ENCODE data around the gene SP9.

Gene SP9

DNA sequence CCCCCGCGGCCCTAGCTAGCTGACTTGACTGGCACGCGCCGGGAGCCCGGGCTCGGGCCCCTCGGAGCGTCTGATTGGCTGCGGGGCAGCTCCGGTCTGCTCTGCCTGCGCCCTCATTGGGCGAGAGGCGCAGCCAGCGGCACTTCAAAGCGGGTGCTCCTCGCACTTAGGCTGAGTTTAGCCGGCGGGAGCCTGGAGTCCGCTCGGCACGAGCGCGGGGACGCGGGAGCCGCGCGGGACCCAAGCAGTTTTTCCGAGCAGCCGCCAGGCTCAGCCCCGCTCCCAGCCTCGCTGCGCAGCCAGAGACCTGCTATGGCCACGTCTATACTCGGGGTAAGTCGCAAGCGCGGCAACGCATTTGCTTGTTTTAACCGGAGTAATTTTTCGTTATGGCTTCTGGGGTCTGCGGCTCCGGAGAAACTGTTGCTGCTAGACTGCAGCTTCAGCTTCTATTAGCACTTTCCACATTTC is at the start of gene SP9:
TSS of gene SP9 (plus strand) at position 174 of the 471 bp plus-strand sequence. CDS start at position 313, 139 bp downstream.
- H3K79me2 ChIP-seq (ENCODE audit: insufficient read depth, low read length) = no peaks in the 10 kb centered on the region
- H3K36me3 ChIP-seq (ENCODE audit: insufficient read depth, low read length) = no peaks in the 10 kb centered on the region
- H3K27me3 ChIP-seq (ENCODE audit: insufficient read depth, low read length) = 0 out of 2 replicates have a peak, but pooled peaks cover 8% of the 10 kb centered on the region
- peak within 1 kb of the TSS; percentile 55 for H3K4me3 ChIP-seq (ENCODE audit: low read depth, low read length, poor library complexity, severe bottlenecking)
- H3K9me3 ChIP-seq (ENCODE audit: low read length) = no peaks in the 10 kb centered on the region
- peak within 1 kb of the TSS; percentile 69 for H3K4me2 ChIP-seq (ENCODE audit: low read length)
- no peak for TF ChIP-seq EZH2 (IDR thresholded peaks at IDR 0.05; ENCODE audit: borderline replicate concordance, low read length)
- TF ChIP-seq CTCF (IDR thresholded peaks at IDR 0.05; ENCODE audit: low read length) = no peak
- H3K9me2 ChIP-seq (ENCODE audit: low read depth, low read length) = no peaks in the 10 kb centered on the region
- H3K27ac ChIP-seq (ENCODE audit: low read depth, low read length, poor library complexity, severe bottlenecking) = no peak within 1 kb of the TSS
- H3F3A ChIP-seq (ENCODE audit: insufficient read depth, low read length) = 0 out of 2 replicates have a peak, but pooled peaks cover 3% of the 10 kb centered on the region
- H4K20me1 ChIP-seq (ENCODE audit: insufficient read depth, low read length) = no peaks in the 10 kb centered on the region
- no peak within 1 kb of the TSS for H2AFZ ChIP-seq (ENCODE audit: low read length)
- peaks cover 44% of the 10 kb centered on the region for H3K4me1 ChIP-seq (ENCODE audit: insufficient read depth, low read length, severe bottlenecking)
- no peak within 1 kb of the TSS for H3K9ac ChIP-seq (ENCODE audit: low read length)

DNA sequence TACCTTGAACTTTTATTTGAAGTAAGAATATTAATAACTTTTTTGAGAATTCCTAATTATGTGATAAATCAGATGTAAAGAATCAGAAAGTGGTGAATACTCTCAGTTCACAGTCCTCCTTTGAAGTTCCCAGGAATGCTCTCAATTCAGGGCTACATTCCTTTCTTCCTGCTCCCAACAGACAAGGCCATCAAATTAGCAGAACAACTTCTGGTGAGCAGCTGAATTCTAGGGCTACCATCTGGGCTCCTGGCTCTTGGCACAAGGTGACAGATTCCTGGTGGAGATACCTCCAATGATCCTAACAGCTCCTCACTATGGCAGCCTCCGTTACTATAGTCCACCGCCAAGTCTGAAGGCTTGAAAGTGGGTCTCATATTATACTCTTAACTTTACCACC is 48.6 kb upstream of the SP9 start:
- TF ChIP-seq EZH2 (IDR thresholded peaks at IDR 0.05; ENCODE audit: borderline replicate concordance, low read length) (no peak), CTCF (IDR thresholded peaks at IDR 0.05; ENCODE audit: low read length) (no peak)
- Histone ChIP-seq H3K9me3 (ENCODE audit: low read length) (no peaks in the 10 kb centered on the region), H3K27ac (ENCODE audit: low read depth, low read length, poor library complexity, severe bottlenecking) (no peak overlapping the region), H2AFZ (ENCODE audit: low read length) (no peak overlapping the region), H3K4me2 (ENCODE audit: low read length) (no peak overlapping the region), H3K9me2 (ENCODE audit: low read depth, low read length) (no peaks in the 10 kb centered on the region), H3K4me3 (ENCODE audit: low read depth, low read length, poor library complexity, severe bottlenecking) (no peak overlapping the region), H3K4me1 (ENCODE audit: insufficient read depth, low read length, severe bottlenecking) (no peaks in the 10 kb centered on the region), H3F3A (ENCODE audit: insufficient read depth, low read length) (no peaks in the 10 kb centered on the region), H4K20me1 (ENCODE audit: insufficient read depth, low read length) (no peaks in the 10 kb centered on the region), H3K79me2 (ENCODE audit: insufficient read depth, low read length) (no peaks in the 10 kb centered on the region), H3K27me3 (ENCODE audit: insufficient read depth, low read length) (no peaks in the 10 kb centered on the region), H3K36me3 (ENCODE audit: insufficient read depth, low read length) (no peaks in the 10 kb centered on the region), H3K9ac (ENCODE audit: low read length) (no peak overlapping the region)

DNA sequence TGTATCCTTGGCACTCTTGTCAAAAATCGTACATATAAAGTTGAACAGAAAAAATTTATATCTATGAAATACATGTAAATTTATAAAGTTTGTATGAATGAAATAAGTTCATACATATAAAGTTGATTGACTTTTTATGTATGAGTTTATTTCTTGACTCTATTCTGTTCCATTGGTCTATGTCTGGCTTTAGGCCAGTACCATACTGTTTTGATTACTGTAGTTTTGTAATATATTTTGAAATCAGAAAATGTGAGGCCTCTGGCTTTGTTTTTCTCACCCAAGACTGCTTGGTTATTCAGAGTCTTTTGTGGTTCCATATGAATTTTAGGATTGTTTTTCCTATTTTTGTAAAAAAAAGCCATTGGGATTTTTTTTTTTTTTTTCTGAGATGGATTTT is 41.8 kb upstream of the SP9 start:
- Histone ChIP-seq H2AFZ (ENCODE audit: low read length) (no peak overlapping the region), H3F3A (ENCODE audit: insufficient read depth, low read length) (no peaks in the 10 kb centered on the region), H3K79me2 (ENCODE audit: insufficient read depth, low read length) (no peaks in the 10 kb centered on the region), H3K9ac (ENCODE audit: low read length) (no peak overlapping the region), H4K20me1 (ENCODE audit: insufficient read depth, low read length) (no peaks in the 10 kb centered on the region), H3K27me3 (ENCODE audit: insufficient read depth, low read length) (no peaks in the 10 kb centered on the region), H3K27ac (ENCODE audit: low read depth, low read length, poor library complexity, severe bottlenecking) (no peak overlapping the region), H3K4me1 (ENCODE audit: insufficient read depth, low read length, severe bottlenecking) (no peaks in the 10 kb centered on the region), H3K9me3 (ENCODE audit: low read length) (0 out of 2 replicates have a peak, but pooled peaks cover 3% of the 10 kb centered on the region), H3K4me3 (ENCODE audit: low read depth, low read length, poor library complexity, severe bottlenecking) (no peak overlapping the region), H3K9me2 (ENCODE audit: low read depth, low read length) (no peaks in the 10 kb centered on the region), H3K36me3 (ENCODE audit: insufficient read depth, low read length) (no peaks in the 10 kb centered on the region), H3K4me2 (ENCODE audit: low read length) (no peak overlapping the region)
- TF ChIP-seq CTCF (IDR thresholded peaks at IDR 0.05; ENCODE audit: low read length) = no peak
- TF ChIP-seq EZH2 (IDR thresholded peaks at IDR 0.05; ENCODE audit: borderline replicate concordance, low read length) = no peak
